ENCODE data around the gene SH3RF3. TPM values are rescaled to one million over a fixed set of nuclear protein-coding genes. Genes with fewer than 3 reads are reported as not detected.

SH3RF3 gene
- total and polyA plus RNA-seq, 9 of the 15 experiments (the other 6 are each of a cell fraction or from before 2014, with no cell fraction given): 0.02 TPM; not detected in 8

DNA sequence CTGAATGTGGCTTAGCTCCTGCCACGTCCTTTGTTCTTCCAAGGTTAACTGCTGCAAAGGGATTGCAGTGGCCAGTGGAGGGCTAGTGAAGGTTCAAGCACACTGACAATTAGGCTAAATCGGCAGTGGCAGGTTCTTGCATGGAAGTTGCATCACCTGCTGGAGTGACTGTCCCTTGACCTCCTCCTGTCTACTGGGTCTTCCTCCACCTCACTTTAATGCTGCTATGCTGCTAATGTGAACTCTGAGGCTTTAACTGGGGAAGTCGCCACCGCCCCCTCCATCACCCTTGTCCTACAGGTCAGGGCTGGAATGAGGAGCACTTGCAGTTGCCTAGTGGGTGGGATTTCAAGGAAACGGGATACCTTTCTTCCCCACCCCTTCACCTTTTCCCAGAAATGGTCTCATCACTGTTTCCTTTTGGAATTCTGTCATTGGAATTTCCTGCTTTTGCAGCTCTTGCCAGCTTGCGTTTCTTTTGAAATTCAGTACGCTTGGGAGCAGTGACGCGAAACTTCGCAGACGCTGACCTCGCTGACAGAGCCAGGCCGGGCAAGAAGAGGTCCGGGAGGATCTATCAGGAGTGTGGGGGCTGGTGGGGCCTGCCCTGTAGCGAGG, 150.3 kb downstream of the SH3RF3 start (continued):
- TF ChIP-seq, protein P1, sequence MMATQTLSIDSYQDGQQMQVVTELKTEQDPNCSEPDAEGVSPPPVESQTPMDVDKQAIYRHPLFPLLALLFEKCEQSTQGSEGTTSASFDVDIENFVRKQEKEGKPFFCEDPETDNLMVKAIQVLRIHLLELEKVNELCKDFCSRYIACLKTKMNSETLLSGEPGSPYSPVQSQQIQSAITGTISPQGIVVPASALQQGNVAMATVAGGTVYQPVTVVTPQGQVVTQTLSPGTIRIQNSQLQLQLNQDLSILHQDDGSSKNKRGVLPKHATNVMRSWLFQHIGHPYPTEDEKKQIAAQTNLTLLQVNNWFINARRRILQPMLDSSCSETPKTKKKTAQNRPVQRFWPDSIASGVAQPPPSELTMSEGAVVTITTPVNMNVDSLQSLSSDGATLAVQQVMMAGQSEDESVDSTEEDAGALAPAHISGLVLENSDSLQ (IDR thresholded peaks at IDR 0.05): peak; percentile 26; the same call in 1 of the 2 replicates
- TF ChIP-seq ZNF197 (CRISPR knock-in tag; IDR thresholded peaks at IDR 0.05; ENCODE audit: low read depth) (peak; percentile 79; the same call in 1 of the 2 replicates), ZSCAN32 (CRISPR knock-in tag; IDR thresholded peaks at IDR 0.05) (peak; percentile 83; the same call in 1 of the 2 replicates), ZNF717 (CRISPR knock-in tag; IDR thresholded peaks at IDR 0.05) (no peak), CEBPG (CRISPR knock-in tag; IDR thresholded peaks at IDR 0.05) (peak; percentile 93), CEBPG (tag; conservative IDR thresholded peaks at IDR 0.05 in 1 of 2, IDR thresholded peaks at IDR 0.05 in 1 of 2) (peak; percentile 93 to 98), ZNF584 (CRISPR knock-in tag; IDR thresholded peaks at IDR 0.05; ENCODE audit: low read depth) (peak; percentile 83), STAG1 (CRISPR knock-in tag; IDR thresholded peaks at IDR 0.05; ENCODE audit: borderline replicate concordance) (no peak), ZNF263 (CRISPR knock-in tag; IDR thresholded peaks at IDR 0.05; ENCODE audit: borderline replicate concordance) (no peak), RNF2 (IDR thresholded peaks at IDR 0.05) (peak; percentile 87; the same call in 1 of the 2 replicates), NR2C2 (CRISPR knock-in tag; IDR thresholded peaks at IDR 0.05) (no peak), NR2C2 (tag; IDR thresholded peaks at IDR 0.05) (peak; percentile 91), NR1H2 (CRISPR knock-in tag; IDR thresholded peaks at IDR 0.05) (no peak), SIN3A (IDR thresholded peaks at IDR 0.05; ENCODE audit: borderline replicate concordance in 2 of 2, control insufficient read depth in 1 of 2, low read depth in 2 of 2, low read length in 2 of 2) (no peak), ZNF217 (CRISPR knock-in tag; IDR thresholded peaks at IDR 0.05) (no peak), ZNF232 (CRISPR knock-in tag; IDR thresholded peaks at IDR 0.05) (no peak), ZNF274 (IDR thresholded peaks at IDR 0.05; ENCODE audit: borderline replicate concordance, low read depth, low read length) (no peak), ZNF239 (CRISPR knock-in tag; IDR thresholded peaks at IDR 0.05) (0 out of 2 replicates have a peak, but pooled peaks have one; percentile 11), MYBL2 (IDR thresholded peaks at IDR 0.05; ENCODE audit: low read depth) (no peak), MYBL2 (CRISPR knock-in tag; IDR thresholded peaks at IDR 0.05; ENCODE audit: borderline replicate concordance) (no peak), RBM39 (optimal IDR thresholded peaks at IDR 0.05; ENCODE audit: low read depth, low read length) (no peak), JUN (IDR thresholded peaks at IDR 0.05; ENCODE audit: borderline replicate concordance, low read depth, low read length) (peak; percentile 66), JUN (CRISPR knock-in tag; IDR thresholded peaks at IDR 0.05; ENCODE audit: borderline replicate concordance) (no peak)
- TF ChIP-seq, protein P2, sequence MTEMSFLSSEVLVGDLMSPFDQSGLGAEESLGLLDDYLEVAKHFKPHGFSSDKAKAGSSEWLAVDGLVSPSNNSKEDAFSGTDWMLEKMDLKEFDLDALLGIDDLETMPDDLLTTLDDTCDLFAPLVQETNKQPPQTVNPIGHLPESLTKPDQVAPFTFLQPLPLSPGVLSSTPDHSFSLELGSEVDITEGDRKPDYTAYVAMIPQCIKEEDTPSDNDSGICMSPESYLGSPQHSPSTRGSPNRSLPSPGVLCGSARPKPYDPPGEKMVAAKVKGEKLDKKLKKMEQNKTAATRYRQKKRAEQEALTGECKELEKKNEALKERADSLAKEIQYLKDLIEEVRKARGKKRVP (CRISPR knock-in tag; IDR thresholded peaks at IDR 0.05): peak; percentile 97
- TF ChIP-seq, protein P3, sequence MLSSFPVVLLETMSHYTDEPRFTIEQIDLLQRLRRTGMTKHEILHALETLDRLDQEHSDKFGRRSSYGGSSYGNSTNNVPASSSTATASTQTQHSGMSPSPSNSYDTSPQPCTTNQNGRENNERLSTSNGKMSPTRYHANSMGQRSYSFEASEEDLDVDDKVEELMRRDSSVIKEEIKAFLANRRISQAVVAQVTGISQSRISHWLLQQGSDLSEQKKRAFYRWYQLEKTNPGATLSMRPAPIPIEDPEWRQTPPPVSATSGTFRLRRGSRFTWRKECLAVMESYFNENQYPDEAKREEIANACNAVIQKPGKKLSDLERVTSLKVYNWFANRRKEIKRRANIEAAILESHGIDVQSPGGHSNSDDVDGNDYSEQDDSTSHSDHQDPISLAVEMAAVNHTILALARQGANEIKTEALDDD (IDR thresholded peaks at IDR 0.05): peak; percentile 51; the same call in 1 of the 2 replicates
- TF ChIP-seq, protein P4, sequence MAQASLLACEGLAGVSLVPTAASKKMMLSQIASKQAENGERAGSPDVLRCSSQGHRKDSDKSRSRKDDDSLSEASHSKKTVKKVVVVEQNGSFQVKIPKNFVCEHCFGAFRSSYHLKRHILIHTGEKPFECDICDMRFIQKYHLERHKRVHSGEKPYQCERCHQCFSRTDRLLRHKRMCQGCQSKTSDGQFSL (CRISPR knock-in tag; IDR thresholded peaks at IDR 0.05): no peak
- TF ChIP-seq, protein P4 (tag; IDR thresholded peaks at IDR 0.05): no peak
